GM23338 (cell line): Measurements from ENCODE around the gene PPAN.

Experiments
- CREB1 ChIP-seq: fragments of 250-450 bp; sonication (Bioruptor Pico); IDR thresholded peaks from 2 replicates; pipeline ENCODE4 v1.5.0; 2020; ENCODE audit warnings: low read depth, mild to moderate bottlenecking, moderate library complexity
- CTCF ChIP-seq, 2 experiments: fragments of 200-600 bp in 1 of 2; sonication (generic) in 1 of 2; conservative IDR thresholded peaks; 2 replicates each; pipeline versions ENCODE4 v1.5.1 to v1.6.1; 2016 to 2017; ENCODE audit warnings: antibody characterized with exemption in 2 of 2, low read depth in 2 of 2, mild to moderate bottlenecking in 2 of 2, moderate library complexity in 1 of 2
- EZH2 ChIP-seq: fragments of 200-600 bp; sonication (generic); IDR thresholded peaks from one replicate; pipeline ENCODE4 v1.8.0; 2017; ENCODE audit warnings: antibody characterized with exemption, mild to moderate bottlenecking, low read depth; ENCODE audit not compliant: unreplicated experiment
- EZH2phosphoT487 ChIP-seq: fragments of 200-600 bp; sonication (generic); IDR thresholded peaks from one replicate; pipeline ENCODE4 v1.8.1; 2018; ENCODE audit warnings: antibody characterized with exemption; ENCODE audit not compliant: unreplicated experiment
- JUNB ChIP-seq: IDR thresholded peaks from one replicate; pipeline ENCODE4 v1.6.1; 2016; ENCODE audit warnings: antibody characterized with exemption; ENCODE audit not compliant: unreplicated experiment
- NANOG ChIP-seq: IDR thresholded peaks from 2 replicates; pipeline ENCODE4 v1.6.1; 2016; ENCODE audit warnings: antibody characterized with exemption, borderline replicate concordance
- POLR2AphosphoS5 ChIP-seq: IDR thresholded peaks from 2 replicates; pipeline ENCODE4 v1.6.1; 2016; ENCODE audit warnings: antibody characterized with exemption, low read depth
- ZNF331 ChIP-seq: fragments of 250-450 bp; sonication (Bioruptor Pico); IDR thresholded peaks from 2 replicates; pipeline ENCODE4 v1.5.0; 2020; ENCODE audit warnings: low read depth, mild to moderate bottlenecking, moderate library complexity
- TF ChIP-seq, protein P1 (sequence below): IDR thresholded peaks from one replicate; pipeline ENCODE4 v1.6.1; 2018; ENCODE audit warnings: antibody characterized with exemption; ENCODE audit not compliant: unreplicated experiment
- TF ChIP-seq, protein P2 (sequence below): IDR thresholded peaks from 2 replicates; pipeline ENCODE4 v1.6.1; 2016; ENCODE audit warnings: antibody characterized with exemption

DNA sequence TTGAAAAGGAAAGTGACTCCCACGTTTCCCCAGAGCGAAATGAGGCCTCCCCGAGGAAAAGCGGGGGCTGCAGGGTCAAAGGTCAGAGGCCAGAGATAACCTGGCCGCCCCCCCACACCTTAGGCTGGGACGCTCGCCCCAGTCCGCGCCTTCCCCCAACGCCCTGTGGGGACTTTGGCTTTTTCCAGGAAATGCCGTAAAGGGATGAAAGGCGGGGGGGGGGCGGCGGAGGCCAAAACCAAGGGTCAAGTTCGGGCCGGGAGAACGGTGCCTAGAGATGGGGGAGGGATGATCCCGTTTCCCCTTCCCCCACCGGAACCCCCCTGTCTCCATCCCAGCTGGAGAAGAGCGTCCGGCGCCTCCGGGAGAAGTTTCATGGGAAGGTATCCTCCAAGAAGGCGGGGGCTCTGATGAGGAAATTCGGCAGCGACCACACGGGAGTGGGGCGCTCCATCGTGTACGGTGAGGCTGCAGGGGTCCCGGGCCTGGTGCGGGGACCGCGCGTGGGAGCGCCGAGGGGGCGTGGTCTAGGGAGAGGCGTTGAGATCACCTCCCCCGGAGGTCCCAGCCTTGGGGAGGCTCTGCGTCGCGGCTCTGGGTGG is 19.5 kb upstream of the PPAN start:
- TF ChIP-seq CTCF (conservative IDR thresholded peaks at IDR 0.05; ENCODE audit: low read depth in 2 of 2) (no peak), POLR2AphosphoS5 (no peak), CREB1 (CRISPR knock-in tag) (no peak), EZH2phosphoT487 (no peak), EZH2 (no peak), ZNF331 (CRISPR knock-in tag) (no peak), JUNB (no peak), NANOG (no peak)
- TF ChIP-seq, protein P1, sequence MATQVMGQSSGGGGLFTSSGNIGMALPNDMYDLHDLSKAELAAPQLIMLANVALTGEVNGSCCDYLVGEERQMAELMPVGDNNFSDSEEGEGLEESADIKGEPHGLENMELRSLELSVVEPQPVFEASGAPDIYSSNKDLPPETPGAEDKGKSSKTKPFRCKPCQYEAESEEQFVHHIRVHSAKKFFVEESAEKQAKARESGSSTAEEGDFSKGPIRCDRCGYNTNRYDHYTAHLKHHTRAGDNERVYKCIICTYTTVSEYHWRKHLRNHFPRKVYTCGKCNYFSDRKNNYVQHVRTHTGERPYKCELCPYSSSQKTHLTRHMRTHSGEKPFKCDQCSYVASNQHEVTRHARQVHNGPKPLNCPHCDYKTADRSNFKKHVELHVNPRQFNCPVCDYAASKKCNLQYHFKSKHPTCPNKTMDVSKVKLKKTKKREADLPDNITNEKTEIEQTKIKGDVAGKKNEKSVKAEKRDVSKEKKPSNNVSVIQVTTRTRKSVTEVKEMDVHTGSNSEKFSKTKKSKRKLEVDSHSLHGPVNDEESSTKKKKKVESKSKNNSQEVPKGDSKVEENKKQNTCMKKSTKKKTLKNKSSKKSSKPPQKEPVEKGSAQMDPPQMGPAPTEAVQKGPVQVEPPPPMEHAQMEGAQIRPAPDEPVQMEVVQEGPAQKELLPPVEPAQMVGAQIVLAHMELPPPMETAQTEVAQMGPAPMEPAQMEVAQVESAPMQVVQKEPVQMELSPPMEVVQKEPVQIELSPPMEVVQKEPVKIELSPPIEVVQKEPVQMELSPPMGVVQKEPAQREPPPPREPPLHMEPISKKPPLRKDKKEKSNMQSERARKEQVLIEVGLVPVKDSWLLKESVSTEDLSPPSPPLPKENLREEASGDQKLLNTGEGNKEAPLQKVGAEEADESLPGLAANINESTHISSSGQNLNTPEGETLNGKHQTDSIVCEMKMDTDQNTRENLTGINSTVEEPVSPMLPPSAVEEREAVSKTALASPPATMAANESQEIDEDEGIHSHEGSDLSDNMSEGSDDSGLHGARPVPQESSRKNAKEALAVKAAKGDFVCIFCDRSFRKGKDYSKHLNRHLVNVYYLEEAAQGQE, result no peak
- TF ChIP-seq, protein P2, sequence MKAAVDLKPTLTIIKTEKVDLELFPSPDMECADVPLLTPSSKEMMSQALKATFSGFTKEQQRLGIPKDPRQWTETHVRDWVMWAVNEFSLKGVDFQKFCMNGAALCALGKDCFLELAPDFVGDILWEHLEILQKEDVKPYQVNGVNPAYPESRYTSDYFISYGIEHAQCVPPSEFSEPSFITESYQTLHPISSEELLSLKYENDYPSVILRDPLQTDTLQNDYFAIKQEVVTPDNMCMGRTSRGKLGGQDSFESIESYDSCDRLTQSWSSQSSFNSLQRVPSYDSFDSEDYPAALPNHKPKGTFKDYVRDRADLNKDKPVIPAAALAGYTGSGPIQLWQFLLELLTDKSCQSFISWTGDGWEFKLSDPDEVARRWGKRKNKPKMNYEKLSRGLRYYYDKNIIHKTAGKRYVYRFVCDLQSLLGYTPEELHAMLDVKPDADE, result no peak
